Smooth muscle cell (in vitro differentiated cells): ENCODE results near the gene TINCR. TPM values are rescaled to one million over a fixed set of nuclear protein-coding genes. Genes with fewer than 3 reads are reported as not detected.

Experiments used
- DNase-seq: peaks from one replicate; lab custom pipeline; 2025; ENCODE audit not compliant: unreplicated experiment; lab: John Stamatoyannopoulos, UW
- H2AFZ ChIP-seq: fragments of 200-600 bp; sonication (generic); 2 replicates; pipeline ENCODE4 v1.6.0; 2016; ENCODE audit warnings: antibody characterized with exemption, low read depth, mild to moderate bottlenecking
- H3F3A ChIP-seq: fragments of 200-600 bp; sonication (generic); 2 replicates; pipeline ENCODE4 v1.6.0; 2017; ENCODE audit warnings: antibody characterized with exemption, low read depth
- H3K27ac ChIP-seq: fragments of 200-600 bp; sonication (generic); 2 replicates; pipeline ENCODE4 v1.5.1; 2016; ENCODE audit warnings: low read depth, mild to moderate bottlenecking
- H3K27me3 ChIP-seq: fragments of 200-600 bp; sonication (generic); 2 replicates; pipeline ENCODE4 v1.6.1; 2016; ENCODE audit warnings: low read depth, mild to moderate bottlenecking
- H3K36me3 ChIP-seq: fragments of 200-600 bp; sonication (generic); 2 replicates; pipeline ENCODE4 v1.5.1; 2016; ENCODE audit warnings: low read depth
- H3K4me1 ChIP-seq: fragments of 200-600 bp; sonication (generic); 2 replicates; pipeline ENCODE4 v1.5.1; 2016; ENCODE audit warnings: low read depth
- H3K4me2 ChIP-seq: fragments of 200-600 bp; sonication (generic); 2 replicates; pipeline ENCODE4 v1.6.0; 2016; ENCODE audit warnings: mild to moderate bottlenecking
- H3K4me3 ChIP-seq: fragments of 200-600 bp; sonication (generic); 2 replicates; pipeline ENCODE4 v1.5.1; 2016; ENCODE audit warnings: mild to moderate bottlenecking
- H3K79me2 ChIP-seq: fragments of 200-600 bp; sonication (generic); 2 replicates; pipeline ENCODE4 v1.6.0; 2016; ENCODE audit warnings: low read depth, mild to moderate bottlenecking
- H3K9ac ChIP-seq: fragments of 200-600 bp; sonication (generic); 2 replicates; pipeline ENCODE4 v1.6.0; 2016; ENCODE audit warnings: low read depth
- H3K9me3 ChIP-seq: fragments of 200-600 bp; sonication (generic); replicated peaks from 2 replicates; pipeline ENCODE4 v1.5.1; 2016; ENCODE audit warnings: low read depth
- H4K20me1 ChIP-seq: fragments of 200-600 bp; sonication (generic); 2 replicates; pipeline ENCODE4 v1.6.0; 2016; ENCODE audit warnings: low read depth
- WGBS: methylation state at CpG from one replicate; pipeline ENCODE4 v1.1.7; 2016; ENCODE audit warnings: low lambda C conversion rate; 5-methylcytosine and 5-hydroxymethylcytosine counted together
- polyA plus RNA-seq: library from polyadenylated mRNA; unstranded; fragments of >200 nt; fragmentation: Nextera tagmentation; extraction: Ambion mirVana; gene quantifications from 2 replicates; pipeline ENCODE4 v1.2.1, GENCODE V29; 2016
- total RNA-seq: library from RNA; depleted of rRNA; stranded (reverse); fragments of >200 nt; gene quantifications from 2 replicates; pipeline ENCODE4 v1.2.3, GENCODE V29; 2014
- TF ChIP-seq, protein P1 (sequence below): fragments of 200-600 bp; sonication (generic); IDR thresholded peaks from 2 replicates; pipeline ENCODE4 v1.5.1; 2017; ENCODE audit warnings: borderline replicate concordance, mild to moderate bottlenecking, antibody characterized with exemption; ENCODE audit not compliant: insufficient read depth, poor library complexity, severe bottlenecking

Gene TINCR
- total and polyA plus RNA-seq, 2 experiments from 2014 or later = 2.2 to 2.9 TPM

- no peaks in the 10 kb centered on the region for H3K27me3 ChIP-seq
- no peaks in the 10 kb centered on the region for H3K9me3 ChIP-seq
- no peak overlapping the region for H3K9ac ChIP-seq
- no peak overlapping the region for H3K27ac ChIP-seq
- no peaks in the 10 kb centered on the region for H3K4me1 ChIP-seq
- H3K79me2 ChIP-seq = no peaks in the 10 kb centered on the region
- no peaks in the 10 kb centered on the region for H3F3A ChIP-seq
- H3K36me3 ChIP-seq = no peaks in the 10 kb centered on the region
- H2AFZ ChIP-seq = no peak overlapping the region
- H4K20me1 ChIP-seq = no peaks in the 10 kb centered on the region
- no peak overlapping the region for H3K4me3 ChIP-seq
- H3K4me2 ChIP-seq = no peak overlapping the region
- WGBS = 86% methylated on average over 4 of the region's 4 CpGs
- TF ChIP-seq, protein P1, sequence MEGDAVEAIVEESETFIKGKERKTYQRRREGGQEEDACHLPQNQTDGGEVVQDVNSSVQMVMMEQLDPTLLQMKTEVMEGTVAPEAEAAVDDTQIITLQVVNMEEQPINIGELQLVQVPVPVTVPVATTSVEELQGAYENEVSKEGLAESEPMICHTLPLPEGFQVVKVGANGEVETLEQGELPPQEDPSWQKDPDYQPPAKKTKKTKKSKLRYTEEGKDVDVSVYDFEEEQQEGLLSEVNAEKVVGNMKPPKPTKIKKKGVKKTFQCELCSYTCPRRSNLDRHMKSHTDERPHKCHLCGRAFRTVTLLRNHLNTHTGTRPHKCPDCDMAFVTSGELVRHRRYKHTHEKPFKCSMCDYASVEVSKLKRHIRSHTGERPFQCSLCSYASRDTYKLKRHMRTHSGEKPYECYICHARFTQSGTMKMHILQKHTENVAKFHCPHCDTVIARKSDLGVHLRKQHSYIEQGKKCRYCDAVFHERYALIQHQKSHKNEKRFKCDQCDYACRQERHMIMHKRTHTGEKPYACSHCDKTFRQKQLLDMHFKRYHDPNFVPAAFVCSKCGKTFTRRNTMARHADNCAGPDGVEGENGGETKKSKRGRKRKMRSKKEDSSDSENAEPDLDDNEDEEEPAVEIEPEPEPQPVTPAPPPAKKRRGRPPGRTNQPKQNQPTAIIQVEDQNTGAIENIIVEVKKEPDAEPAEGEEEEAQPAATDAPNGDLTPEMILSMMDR = no peak
- no peak for DNase-seq
Measured at GRCh38 chr19:5520501-5520900, 47.3 kb downstream of the TINCR start.

- Histone ChIP-seq H3F3A (no peaks in the 10 kb centered on the region), H3K9me3 (no peaks in the 10 kb centered on the region), H3K27ac (no peak overlapping the region), H3K27me3 (no peaks in the 10 kb centered on the region), H3K4me3 (no peak overlapping the region), H3K4me1 (no peaks in the 10 kb centered on the region), H3K36me3 (no peaks in the 10 kb centered on the region), H3K79me2 (no peaks in the 10 kb centered on the region), H2AFZ (no peak overlapping the region), H4K20me1 (no peaks in the 10 kb centered on the region), H3K9ac (no peak overlapping the region), H3K4me2 (no peak overlapping the region)
- TF ChIP-seq, protein P1 = no peak
- WGBS = 74% methylated on average over 4 of the region's 4 CpGs
- no peak for DNase-seq
Measured at GRCh38 chr19:5519076-5519475, 48.7 kb downstream of the TINCR start.

GRCh38 chr19:5515737-5516136, 52.0 kb downstream of the TINCR start:
- Histone ChIP-seq H3K36me3 (no peaks in the 10 kb centered on the region), H3K9me3 (no peaks in the 10 kb centered on the region), H3K4me2 (no peak overlapping the region), H3K79me2 (no peaks in the 10 kb centered on the region), H3K4me1 (no peaks in the 10 kb centered on the region), H3K27me3 (no peaks in the 10 kb centered on the region), H3K9ac (no peak overlapping the region), H4K20me1 (no peaks in the 10 kb centered on the region), H3F3A (no peaks in the 10 kb centered on the region), H2AFZ (no peak overlapping the region), H3K4me3 (no peak overlapping the region), H3K27ac (no peak overlapping the region)
- WGBS = 78% methylated on average over 5 of the region's 5 CpGs
- DNase-seq = no peak
- TF ChIP-seq, protein P1 = no peak

- H3K4me2 ChIP-seq = no peak overlapping the region
- no peak for DNase-seq
- no peaks in the 10 kb centered on the region for H3K9me3 ChIP-seq
- no peaks in the 10 kb centered on the region for H3K27me3 ChIP-seq
- H3K36me3 ChIP-seq = no peaks in the 10 kb centered on the region
- H3F3A ChIP-seq = no peaks in the 10 kb centered on the region
- no peaks in the 10 kb centered on the region for H3K79me2 ChIP-seq
- H2AFZ ChIP-seq = no peak overlapping the region
- H3K27ac ChIP-seq = no peak overlapping the region
- no peaks in the 10 kb centered on the region for H3K4me1 ChIP-seq
- H3K4me3 ChIP-seq = no peak overlapping the region
- WGBS = 52% methylated on average over 3 of the region's 3 CpGs
- no peak overlapping the region for H3K9ac ChIP-seq
- TF ChIP-seq, protein P1 = no peak
- no peaks in the 10 kb centered on the region for H4K20me1 ChIP-seq
Measured at GRCh38 chr19:5514001-5514400, 53.8 kb downstream of the TINCR start.
